NCI-H82 (cell line): ENCODE results near the gene MEAK7.

Experiments
- DNase-seq: peaks from one replicate; lab custom pipeline; 2025; lab: John Stamatoyannopoulos, UW

MEAK7 gene

GRCh38 chr16:84504420-84505248, at the start of gene MEAK7:
MEAK7 (minus strand) TSS chr16:84504659; CDS start chr16:84498086, 6,573 bp downstream.
- DNase-seq = peak; percentile 98

GRCh38 chr16:84553873-84554399, 49.5 kb upstream of the MEAK7 start:
- no peak for DNase-seq

- DNase-seq = no peak
Measured at GRCh38 chr16:84552135-84552534, 47.7 kb upstream of the MEAK7 start.

GRCh38 chr16:84550096-84550495, 45.6 kb upstream of the MEAK7 start:
- no peak for DNase-seq

GRCh38 chr16:84548971-84549844, 44.7 kb upstream of the MEAK7 start:
- peak; percentile 16 for DNase-seq

- no peak for DNase-seq
Measured at GRCh38 chr16:84548508-84548907, 44.0 kb upstream of the MEAK7 start.

GRCh38 chr16:84547546-84548061, 43.1 kb upstream of the MEAK7 start:
- no peak for DNase-seq

GRCh38 chr16:84546669-84547545, 42.4 kb upstream of the MEAK7 start:
- peak; percentile 46 for DNase-seq

- no peak for DNase-seq
Measured at GRCh38 chr16:84545114-84545737, 40.8 kb upstream of the MEAK7 start.

- no peak for DNase-seq
Measured at GRCh38 chr16:84544031-84544773, 39.7 kb upstream of the MEAK7 start.

- no peak for DNase-seq
Measured at GRCh38 chr16:84543253-84543652, 38.8 kb upstream of the MEAK7 start.

- no peak for DNase-seq
Measured at GRCh38 chr16:84541999-84542817, 37.7 kb upstream of the MEAK7 start.

- no peak for DNase-seq
Measured at GRCh38 chr16:84540194-84540593, 35.7 kb upstream of the MEAK7 start.

- no peak for DNase-seq
Measured at GRCh38 chr16:84538222-84538840, 33.9 kb upstream of the MEAK7 start.

- no peak for DNase-seq
Measured at GRCh38 chr16:84537491-84538151, 33.2 kb upstream of the MEAK7 start.

GRCh38 chr16:84535851-84536250, 31.4 kb upstream of the MEAK7 start:
- DNase-seq = no peak

- no peak for DNase-seq
Measured at GRCh38 chr16:84535408-84535807, 30.9 kb upstream of the MEAK7 start.

GRCh38 chr16:84534815-84535214, 30.4 kb upstream of the MEAK7 start:
- no peak for DNase-seq
